Epidermal melanocyte (primary cell): ENCODE results near the gene OVCA2.
"Not testable (repeated sequence)": the region's sequence is repeated elsewhere in the genome, so short reads cannot be mapped to it uniquely, and the experiment has no call there.

Experiments
- DNase-seq: peaks from one replicate; pipeline ENCODE4 v3.0.0; 2011; ENCODE audit warnings: low spot score; ENCODE audit not compliant: insufficient read length

OVCA2 gene

DNA sequence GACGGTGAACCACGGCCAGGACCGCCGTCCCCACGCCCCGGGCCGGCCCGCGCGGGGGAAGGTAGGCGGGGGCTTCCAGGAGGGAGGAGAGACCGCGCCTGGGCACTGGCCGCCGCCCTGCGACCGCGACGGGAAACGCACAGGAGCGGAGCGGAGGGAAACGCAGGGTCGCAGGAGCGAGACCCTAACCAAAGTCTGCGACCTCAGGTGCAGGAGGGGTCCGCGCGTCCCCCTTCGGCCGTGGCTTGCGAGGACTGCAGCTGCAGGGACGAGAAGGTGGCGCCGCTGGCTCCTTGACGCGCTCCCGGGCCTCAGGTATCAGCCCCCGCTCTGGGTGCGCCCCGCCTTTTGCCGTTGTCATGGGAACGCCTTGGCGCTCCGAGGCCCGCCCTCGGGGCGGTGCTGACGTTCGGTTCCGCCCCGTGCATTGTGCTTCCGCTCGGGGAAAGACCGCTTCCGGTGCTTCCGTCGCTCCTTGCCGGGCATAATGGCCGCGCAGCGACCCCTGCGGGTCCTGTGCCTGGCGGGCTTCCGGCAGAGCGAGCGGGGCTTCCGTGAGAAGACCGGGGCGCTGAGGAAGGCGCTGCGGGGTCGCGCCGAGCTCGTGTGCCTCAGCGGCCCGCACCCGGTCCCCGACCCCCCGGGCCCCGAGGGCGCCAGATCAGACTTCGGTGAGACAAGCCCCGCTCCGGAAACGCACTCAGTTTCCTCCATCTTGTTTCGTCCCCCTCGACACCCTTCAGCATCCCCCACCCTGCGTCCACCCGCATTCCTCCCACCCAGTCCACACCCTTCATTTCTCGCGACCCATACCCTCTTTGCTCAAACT is at the start of gene OVCA2:
OVCA2 (plus strand) TSS at position 462 of the 829 bp plus-strand sequence; CDS start at position 488, 26 bp downstream.
- DNase-seq = peak; percentile 91

DNA sequence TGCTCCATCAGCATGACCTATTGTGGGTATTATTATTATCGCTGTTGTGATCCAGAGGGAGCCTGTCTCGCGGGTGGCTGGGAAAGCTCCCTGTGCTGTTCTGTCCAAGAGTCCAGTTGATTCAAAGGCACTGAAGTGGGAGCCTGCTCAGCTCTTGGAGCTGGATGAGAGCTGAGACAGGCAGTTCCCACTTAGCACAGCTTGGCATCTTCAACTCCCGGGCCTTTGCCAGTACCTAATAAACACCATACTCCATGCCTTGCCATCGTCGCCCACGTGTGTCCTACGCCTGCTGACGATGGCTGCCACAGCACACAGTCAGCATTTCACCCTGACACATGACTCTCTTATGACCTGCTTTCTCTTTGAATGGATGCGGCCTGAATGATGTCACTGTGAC is 49.3 kb upstream of the OVCA2 start:
- DNase-seq = no peak

DNA sequence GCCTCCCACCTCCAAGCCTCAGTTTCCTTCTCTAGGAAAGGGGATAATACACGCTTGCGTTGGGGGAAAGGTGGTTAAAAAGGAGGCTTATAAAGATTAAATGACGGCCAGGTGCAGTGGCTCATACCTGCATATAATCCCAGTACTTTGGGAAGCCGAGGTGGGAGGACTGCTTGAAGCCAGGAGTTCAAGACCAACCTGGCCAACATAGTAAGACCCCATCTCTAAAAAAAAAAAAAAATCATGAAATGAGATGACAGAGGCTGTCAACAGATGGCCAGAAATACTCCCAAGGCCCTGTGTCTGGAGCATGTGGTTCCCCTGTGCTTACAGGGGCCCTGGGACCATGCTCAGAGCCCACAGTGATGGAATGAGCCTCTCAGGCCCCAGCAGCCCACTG is 47.1 kb upstream of the OVCA2 start:
- no peak for DNase-seq

DNA sequence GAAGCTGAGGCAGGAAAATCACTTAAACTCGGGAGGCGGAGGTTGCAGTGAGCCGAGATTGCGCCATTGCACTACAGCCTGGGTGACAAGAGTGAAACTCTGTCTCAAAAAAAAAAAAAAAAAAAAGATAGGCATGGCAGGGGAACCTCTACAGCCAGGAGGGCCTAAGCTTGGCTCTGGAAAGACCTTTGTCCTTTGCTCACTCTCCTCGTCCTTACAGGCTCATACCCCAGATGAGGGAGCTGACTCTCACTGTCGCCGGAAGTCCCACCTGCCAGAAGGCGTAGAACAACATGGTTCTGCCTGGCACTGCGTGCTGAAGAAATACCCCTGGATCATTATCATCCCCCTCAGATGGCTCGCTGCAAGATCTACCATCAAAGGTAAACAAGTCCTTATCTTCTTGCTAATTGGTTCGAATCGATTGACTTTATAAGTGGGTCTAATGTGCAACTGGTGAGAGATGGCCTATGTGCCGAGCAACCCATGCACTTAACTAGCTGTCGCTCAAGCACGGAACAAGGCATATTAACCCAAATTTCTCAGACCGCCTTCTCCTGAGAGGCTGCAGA is 46.4 kb upstream of the OVCA2 start:
- no peak for DNase-seq

DNA sequence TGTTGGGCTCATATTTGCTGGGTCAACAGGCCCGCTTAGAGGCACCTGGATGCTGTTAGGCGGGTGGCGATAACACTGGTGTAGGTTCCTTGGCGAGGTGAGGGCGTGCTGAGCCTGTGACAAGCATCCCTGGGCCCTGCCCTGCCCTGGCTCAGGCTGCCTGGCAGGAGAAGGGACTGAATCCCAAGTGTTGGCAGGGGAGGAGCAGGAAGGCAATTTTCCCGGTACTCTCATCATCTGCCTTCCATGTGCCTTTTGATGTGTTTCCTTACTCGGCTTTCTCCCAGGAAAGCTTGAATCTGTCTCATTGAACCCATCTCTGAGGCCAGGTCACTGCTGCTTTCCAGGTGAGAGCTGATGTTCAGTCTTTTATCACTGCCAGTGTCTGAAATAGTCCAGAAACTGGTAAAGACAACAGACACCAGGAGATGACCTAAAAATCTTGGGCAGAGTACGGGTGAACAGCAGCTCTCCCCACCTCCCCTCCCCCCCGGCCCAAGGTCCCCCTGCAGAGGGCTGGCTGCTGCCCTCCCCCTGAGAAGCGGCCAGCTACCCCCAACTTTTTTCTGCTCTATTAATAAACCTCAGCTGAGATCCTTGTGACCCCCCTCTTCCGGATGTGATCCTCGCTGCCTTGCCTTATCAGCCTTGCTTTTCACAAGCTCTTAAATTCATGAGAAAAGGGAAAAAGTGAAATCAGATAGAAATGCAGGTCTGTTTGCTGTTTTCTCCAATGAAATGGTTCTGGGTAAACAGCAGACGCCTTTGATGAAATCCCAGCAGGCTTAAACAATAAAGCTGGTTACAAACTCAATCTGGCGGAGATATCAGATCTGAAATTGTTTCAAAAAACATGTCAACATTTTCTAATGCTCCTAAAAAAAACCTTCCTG is 45.7 kb upstream of the OVCA2 start:
- DNase-seq = no peak

DNA sequence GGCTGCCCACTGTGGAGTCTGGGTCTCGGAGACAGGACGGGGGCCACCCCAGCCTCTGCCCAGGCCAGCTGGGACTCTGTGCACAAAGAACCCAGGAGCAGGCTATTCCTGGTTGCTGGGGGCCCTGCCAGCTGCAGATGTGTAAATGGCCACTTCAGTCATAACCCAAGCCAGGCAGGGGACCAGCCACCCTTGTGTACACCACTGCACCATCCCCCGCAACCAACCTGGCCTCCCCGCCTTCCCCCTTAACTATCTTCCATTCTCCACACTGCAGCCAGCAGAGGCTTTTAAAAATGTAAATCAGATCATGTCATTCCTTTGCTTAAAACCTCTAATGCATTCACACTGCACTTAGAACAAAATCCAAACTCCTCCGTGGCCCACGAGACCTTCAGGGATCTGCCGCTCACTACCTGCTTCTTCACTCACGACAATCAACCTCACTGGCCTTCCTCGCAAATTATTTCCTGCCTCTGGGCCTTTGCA is 45.0 kb upstream of the OVCA2 start:
- no peak for DNase-seq

DNA sequence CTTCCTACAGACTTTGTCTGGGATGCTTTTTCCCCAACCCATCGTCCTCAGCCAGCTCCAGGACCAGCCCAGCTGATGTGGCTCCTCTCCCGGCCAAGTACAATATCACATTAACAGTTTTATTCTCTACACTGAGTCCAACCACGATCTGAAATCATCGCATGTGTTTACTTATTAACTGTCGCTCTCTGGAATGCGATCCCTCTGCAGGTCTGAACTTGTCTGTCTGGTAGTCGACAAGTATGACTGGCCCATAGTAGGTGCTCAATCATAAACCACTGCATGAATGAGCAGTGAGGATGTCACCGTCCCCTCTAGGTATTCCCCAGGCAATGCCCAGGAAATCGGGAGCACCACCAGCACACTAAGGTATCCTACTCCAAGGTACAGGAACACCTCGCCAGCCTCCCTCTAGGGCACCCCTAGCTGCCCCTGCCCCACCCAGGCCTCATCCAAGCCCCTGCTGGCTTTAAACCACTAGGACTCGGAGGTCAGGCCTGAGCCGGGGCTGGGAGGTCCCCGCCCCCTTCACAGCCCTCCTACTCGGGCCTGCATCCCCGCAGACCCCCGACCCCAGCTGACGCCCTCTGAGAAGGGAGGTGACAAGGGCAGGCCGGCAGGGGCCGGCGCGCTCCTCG is 44.4 kb upstream of the OVCA2 start:
- DNase-seq = no peak

DNA sequence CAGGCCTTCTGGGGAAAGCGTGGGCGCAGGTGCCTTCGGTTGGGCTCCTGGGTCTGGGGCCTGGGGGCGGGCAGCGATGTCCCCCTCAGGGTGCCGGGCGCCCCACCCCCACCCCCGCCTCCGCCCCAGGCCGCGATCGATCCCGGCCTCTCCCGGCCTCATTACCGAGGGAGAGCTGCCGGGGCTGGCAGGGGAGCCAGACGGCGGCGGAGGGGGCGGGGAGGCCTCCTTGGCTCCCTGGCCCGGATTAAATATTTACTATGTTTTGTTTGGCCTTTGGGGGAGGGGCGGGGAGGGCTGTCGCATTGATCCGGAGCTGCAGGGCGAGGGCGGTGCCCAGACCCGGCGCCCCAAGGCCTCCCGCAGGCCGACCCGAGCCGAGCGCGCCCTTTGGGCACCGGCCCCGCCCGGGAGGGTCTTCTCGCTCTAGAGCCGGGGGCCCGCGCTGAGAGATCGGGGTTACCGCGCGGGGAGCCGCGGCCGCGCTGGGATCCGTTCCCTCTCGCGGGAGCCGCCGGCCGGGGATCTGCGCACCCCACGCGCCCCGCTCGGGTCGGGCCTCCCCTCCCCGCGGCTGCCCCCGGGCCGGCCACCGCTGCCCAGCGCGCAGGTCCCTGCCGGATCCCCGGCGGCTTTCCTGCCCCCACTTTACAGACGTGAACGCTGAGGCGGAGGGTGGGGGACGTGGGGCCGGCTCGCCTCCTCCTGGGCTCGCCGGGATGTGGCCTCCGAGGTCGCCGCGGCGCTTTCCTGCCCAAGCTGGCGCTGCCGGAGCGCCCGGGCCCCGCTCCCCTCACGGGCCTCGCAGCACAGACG is 43.7 kb upstream of the OVCA2 start:
- DNase-seq = no peak

DNA sequence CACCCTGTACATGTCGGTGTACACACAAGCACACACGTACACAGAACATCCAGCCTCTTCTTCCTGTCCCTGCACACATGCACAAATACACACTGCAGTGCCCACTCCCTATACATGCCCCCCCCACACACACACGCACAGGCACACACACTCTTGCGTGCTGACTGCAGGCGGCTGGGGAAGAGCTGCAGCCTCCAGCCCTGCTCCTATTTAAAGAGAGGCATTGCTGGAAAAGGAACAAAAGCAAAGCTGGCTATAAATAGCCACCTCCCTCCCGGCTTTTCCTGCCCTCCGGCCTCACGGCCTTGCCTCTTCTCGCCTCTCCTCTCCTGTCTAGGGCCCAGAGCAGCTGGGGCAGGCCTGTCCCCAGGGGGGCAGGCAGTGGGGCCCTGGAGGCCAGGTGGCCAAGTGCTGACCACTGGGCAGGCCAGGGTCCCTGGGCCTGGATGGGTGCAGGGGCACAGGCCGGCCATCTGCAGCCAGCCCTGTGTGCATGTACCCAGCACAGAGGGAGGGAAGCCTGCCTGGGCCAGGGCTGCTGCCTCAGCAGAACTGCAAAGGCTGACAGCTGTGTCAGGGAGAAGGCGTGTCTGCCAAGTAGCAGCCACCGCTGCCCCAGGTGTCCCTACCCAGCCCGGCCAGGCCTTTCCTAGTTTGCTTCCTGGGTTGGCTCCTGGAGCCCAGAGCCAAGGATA is 42.1 kb upstream of the OVCA2 start:
- DNase-seq = peak; percentile 76

DNA sequence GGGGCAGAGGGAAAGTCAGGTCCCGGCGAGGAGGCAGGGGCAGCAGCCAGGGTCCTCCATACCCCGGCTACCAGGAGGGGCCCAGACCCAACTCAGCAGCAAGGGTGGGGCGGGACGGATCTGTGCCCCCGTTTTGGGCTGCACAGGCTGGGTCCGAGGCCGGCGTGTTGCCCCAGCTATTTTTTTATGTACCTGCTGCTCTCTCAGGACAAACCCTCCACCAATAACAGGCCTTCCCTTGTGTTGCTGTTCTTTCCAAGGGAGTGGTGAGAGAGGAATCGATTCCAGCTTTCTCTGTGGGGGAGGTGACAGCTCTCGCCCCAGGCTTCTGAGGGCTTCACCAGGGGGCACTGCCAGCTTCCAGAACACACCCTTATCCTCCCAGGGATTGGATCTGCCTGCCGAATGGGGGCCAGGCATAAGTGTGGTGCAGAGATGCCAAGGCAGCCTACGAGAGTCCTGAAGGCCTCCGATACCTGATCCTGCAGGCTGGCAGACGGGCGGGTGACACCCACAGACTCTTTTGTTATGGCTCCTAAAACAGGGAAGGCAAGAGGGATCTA is 39.0 kb upstream of the OVCA2 start:
- DNase-seq = no peak

DNA sequence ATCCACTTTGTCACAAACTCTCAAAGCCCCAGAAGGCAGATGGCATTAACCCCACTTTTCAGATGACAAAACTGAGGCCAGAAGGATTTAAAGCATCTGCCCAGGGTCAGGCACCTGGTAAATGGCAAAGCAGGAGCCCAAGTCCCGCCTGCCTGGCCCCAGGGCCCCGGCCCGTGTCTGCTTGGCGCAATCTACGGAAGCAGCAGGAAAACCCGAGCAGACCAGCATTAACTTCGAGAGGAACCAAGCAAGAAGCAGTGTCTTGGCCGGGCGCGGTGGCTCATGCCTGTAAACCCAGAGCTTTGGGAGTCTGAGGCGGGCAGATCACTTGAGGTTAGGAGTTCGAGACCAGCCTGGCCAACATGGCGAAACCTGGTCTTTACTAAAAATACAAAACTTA is 38.3 kb upstream of the OVCA2 start:
- DNase-seq = no peak

DNA sequence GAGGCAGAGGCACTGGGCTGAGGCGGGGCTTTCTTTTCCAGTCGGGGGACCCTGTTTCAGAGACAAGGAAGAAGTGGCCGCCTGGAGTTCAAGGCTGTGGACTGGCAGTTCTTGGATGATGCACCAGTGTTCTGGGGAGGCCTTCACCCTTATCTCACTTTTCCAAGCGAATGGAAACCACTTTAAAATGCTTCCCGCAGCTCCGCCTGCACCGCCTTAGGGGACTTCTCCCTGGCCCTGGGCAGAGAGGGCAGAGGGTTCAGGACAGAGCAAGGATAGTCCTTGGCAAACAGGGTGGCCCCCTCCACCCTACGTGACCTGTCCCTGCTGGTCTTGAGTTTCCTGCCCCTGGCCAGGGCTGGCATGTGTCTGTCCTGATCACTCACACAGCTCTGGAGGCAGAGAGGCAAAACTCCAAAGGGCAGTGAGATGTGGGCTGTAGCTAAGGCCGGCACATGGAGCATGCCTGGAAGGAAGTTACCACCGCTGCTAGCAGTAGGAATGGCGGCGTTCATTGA is 37.3 kb upstream of the OVCA2 start:
- peak; percentile 57 for DNase-seq

DNA sequence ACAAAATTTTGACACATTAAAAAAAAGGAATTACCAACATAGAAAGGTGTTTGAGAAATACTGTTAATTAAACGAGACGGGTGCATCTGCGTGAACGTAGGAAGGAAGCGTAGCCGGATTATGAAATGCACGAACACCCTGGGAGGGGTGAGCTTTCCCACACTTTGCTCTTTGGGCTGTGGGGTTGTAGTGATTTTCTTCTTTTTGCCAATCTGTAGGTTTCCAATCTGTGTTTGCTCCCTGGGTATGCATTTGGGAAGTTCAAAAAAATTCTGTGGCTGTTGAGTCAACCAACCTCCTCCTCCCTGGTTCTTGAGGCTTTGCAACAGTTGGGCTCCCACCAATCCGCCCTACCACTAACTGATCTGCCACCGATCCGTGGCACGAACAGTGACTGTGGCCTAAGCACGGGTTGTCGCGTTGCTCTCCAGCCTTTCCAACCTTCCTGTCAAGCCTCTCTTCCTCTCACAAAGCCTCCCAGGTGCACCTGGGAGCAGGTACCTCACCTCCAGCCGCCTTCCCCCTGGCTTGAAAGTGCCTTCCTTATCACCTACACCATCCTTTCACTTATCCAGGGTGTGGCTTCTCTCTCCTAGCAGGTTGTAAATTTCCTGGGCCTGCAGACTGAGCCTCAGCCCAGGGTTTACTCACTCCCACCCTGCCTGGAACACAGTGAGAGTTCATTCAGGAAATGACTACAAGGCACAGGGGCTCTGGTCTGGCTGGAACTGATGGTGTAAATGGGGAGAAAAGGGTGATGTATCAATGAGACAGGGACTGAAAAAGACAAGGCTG is 33.3 kb upstream of the OVCA2 start:
- DNase-seq = no peak

DNA sequence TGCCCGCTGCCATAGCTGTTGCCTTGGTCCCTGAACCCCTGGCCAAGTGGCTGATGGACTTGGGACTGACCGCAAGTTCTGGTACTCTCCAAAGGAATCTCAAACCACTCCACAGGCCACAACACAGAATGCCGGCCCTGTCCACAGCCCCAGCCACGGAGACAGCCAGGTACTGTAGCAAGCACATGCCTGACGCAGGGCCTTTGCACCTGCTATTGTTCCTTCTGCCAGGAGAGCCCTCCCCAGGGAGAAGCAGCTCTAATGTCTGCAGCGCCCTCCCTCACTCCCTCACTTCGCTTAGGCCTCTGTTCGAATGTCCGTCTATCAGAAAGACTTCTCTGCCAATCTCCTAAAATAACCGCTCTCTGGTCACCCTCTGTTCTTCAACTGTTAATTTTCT is 32.1 kb upstream of the OVCA2 start:
- DNase-seq = no peak

DNA sequence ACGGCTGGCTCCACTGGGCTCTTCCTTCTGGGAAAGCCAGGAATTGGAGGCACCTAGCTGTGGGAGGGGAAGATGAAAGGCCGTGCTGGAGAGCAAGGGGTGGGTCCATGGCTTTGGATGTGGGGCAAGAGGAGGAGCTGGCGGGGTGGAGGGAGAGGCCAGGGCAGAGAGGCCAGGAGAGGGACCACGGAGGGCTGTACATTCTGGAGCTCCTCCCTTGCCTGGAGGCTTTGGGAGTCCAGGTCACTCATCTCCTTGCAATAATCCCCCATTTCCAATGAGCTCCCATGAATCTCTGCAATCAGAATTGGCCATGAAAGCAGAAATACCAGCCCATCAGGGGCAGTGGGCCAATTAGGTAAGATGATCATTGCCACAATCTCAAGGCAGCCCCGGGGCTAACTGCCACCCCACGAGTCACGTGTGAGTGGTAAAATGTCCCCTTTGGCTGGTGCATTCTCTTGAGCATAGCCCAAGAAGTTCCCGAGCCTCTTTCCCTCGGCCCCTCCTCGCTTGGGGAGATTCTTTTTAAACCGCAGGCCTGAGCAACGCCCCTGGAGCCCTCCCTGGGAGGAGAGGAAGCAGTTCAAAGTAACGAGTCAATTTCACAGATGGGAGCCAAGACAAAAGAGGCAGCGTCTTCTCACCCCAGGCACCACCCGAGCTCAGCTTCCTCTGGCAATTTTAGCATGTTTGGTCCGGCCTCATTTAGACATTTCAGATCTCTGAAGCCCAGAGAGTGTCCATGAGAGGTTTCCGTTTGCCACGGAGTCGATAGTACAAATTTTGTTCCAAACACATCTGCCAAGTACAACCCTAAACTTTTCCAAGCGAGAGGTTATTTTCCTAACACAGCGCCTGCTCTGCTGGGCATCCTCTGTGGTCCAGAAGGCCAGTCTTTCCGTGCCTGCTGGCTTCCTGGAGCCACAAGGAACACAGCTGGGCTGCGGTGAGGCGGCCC is 30.1 kb upstream of the OVCA2 start:
- DNase-seq = peak; percentile 91

DNA sequence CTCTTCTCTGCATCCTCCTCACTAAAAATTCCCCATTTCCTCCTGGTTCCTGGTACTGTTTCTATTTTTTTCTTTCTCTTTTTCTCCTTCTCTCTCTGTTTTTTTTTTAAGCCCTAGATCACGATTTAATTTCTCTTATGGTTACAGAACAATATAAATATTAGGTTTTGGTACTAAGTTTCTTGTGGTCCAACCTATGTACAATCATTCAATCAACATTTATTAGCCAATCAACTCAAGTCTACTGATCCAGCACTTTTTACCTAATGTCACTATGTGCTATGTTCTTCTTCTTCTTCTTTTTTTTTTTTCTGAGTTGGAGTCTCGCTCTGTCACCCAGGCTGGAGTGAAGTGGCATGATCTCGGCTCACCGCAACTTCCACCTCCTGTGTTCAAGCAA is 29.3 kb upstream of the OVCA2 start:
- DNase-seq = no peak

DNA sequence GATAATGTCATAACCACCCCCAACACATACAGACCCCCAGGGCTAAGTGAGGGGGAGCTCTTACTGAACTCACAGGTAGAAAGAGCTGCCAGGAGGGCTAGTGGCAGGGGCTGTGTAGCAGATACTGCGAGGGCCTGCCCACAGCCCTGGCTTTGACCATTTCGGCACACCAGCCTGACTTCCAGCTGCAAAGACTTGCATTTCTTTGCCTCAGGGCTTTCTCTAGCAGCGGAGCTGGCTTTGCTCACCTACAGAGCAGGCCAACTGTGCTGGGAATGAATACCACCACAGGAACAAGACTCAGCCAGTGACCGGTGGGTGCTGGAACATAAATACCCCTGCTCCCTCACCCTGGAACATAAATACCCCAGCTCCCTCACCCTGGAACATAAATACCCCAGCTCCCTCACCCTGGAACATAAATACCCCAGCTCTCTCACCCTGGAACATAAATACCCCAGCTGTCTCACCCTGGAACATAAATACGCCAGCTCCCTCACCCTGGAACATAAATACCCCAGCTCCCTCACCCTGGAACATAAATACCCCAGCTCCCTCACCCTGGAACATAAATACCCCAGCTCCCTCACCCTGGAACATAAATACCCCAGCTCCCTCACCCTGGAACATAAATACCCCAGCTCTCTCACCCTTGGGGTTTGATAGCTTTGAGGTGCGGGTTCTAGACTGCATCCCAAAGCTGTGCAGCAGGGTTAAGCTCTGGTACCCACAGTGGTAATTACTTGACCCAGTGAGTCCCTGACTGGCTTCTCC is 28.4 kb upstream of the OVCA2 start:
- not testable (repeated sequence) for DNase-seq
